NCI-H748 treated with DMSO at 0.1 percent for 48 hours (cell line): ENCODE data around the gene GATAD2A.

Experiments used
- DNase-seq: peaks from one replicate; lab custom pipeline; 2025; lab: John Stamatoyannopoulos, UW

GATAD2A gene

DNA sequence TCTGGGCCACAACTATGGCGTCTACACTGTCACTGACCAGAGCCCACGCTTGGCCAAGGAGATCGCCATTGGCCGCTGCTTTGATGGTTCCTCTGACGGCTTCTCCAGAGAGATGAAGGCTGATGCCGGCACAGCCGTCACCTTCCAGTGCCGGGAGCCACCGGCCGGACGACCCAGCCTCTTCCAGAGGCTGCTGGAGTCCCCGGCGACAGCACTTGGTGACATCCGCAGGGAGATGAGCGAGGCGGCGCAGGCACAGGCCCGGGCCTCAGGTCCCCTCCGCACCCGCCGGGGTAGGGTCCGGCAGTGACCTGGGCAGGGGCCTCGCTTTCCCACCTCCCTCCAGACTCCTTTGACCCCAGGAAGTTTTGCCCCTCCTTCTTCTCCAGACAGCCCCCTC, 140.2 kb downstream of the GATAD2A start:
- DNase-seq = no peak

DNA sequence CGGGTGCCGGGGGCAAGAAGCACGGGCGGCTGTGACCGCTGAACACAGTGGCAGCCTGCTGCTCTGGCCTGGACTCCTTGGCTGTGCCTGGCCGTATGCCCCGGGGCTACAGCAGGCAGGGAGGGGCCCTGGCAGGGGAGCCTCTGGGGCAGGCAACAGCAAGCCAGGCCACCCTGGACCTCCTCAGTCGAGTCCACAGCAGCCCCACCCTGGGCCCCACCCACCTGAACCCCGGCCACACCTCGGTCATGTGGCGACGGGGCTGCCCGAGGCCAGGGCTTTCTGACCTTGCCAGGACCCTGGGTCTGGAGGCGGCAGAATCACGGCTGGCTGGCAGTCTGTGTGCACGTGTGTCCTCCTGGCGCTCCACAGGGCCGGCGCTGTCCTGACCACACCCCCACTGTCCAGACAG, 141.3 kb downstream of the GATAD2A start:
- DNase-seq = no peak

DNA sequence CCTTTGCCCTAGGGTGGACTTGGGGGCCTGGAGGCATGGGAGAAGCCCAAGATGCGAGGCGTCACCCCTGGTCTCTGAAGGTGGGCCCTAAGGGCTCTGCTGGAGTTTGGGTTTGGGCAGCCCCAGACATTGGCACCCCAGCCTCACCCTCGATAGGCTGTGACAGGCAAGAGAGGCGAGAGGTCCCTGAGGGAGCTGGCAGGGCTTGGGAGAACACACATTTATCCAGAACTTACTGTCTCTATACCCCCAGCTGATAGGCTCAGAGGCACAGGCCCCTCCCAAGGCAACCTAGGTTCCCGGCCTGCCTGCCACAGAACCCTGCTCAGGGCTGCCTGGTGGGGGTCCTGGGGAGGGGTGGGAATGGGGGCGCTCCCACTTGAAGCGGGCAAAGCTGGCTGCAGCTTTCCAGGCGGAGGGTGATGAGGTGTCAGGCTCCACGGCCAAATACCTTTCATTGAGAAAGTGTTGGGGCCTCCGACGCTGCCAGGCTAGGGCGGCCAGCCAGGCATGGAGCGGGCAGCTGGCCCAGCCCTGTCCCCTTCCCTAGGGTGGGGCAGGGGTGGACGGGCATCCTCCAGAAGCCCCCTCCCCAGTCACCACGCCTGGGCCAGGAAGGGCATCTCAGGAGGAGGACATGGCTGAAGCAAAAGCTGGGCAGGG, 142.3 kb downstream of the GATAD2A start:
- DNase-seq = no peak

DNA sequence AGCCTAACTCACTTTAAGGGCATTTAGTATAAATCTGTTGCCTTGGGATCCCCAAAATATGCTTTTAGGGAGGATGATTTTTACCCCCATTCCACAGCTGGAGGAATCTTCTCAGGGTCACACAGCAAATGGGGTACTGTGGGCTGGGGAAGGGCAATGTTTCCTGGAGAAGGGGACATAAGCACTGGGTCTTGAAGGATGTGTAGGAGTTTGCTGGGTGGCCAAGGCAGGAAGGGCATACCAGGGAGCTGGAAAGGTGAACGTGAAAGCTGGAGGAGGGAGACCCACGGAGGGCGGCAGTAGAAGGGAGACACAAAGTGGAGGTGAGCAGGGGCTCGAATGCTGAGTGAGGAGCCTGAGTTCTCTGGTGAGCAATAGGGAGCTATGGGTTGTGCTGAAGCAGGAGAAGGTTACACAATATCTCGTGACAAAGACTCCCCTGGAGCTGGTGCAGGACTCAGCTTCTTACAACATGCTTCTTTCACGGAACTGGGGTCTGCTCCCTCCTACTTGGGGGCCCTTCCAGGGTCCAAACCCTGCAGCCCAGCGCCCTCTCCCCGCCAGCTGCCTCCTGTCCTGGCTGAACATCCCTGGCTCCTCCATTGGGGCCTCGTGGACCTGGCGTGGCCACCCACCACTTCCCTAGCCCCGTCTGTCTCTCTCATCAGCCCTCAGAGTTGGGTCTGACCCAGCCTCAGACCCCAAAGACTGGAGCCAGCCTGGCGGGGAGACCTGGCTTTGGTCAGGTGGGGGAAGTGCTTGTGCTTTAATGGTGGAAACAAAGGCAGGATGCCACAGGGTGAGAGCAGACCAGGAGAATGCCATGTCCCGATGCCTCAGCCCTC, 143.7 kb downstream of the GATAD2A start:
- DNase-seq = no peak

DNA sequence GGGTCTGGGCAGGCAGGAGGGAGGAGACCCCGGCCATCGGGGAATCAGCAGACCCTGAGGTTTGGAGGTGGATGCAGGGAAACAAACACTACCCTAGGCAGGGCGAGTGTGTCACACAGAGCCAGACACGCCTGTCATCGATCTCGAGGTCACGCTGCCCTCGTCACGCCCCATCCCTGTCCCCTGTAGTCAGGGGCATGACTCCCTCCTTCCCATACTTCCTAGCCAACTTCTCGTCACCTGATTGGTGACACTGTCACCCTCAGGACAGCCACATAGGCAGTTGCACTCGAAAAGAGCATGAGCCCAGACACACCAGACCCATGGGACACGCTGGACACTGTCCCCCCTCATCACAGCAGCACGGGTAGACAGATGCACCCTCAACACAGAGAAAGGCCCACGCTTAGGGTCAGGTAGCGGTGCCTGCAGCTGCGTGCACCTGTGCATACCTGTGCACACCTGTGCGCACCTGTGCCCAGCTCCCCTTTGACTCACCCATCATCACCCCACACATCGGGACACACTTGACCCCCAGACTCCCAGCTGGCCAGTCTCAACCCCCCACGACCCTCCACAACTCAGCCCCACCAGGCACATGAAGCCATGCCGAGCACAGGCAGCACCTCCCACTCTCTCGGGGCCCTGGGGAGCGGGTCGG, 144.5 kb downstream of the GATAD2A start:
- no peak for DNase-seq

DNA sequence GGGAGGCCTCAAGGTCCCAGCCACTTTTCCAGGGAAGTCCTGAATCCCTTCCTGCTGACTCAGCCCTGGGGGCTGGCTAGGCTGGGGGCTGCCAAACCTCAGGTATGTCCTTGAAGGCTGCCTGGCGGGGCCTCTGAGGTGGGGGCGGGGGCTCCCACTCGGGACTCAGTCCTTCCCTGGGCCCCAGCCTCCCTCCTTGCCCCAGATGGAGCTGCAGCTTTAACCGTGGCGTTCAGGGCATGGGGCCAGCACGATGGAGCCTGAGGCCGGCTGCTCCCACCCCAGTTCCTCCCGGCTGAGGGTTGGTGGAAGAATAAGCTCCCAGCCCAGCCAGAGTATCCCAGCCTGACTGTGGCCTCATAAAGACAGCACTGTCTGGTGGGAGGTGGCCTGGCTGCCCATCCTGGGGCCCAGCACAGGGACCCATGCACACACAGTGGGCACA, 145.0 kb downstream of the GATAD2A start:
- DNase-seq = no peak

DNA sequence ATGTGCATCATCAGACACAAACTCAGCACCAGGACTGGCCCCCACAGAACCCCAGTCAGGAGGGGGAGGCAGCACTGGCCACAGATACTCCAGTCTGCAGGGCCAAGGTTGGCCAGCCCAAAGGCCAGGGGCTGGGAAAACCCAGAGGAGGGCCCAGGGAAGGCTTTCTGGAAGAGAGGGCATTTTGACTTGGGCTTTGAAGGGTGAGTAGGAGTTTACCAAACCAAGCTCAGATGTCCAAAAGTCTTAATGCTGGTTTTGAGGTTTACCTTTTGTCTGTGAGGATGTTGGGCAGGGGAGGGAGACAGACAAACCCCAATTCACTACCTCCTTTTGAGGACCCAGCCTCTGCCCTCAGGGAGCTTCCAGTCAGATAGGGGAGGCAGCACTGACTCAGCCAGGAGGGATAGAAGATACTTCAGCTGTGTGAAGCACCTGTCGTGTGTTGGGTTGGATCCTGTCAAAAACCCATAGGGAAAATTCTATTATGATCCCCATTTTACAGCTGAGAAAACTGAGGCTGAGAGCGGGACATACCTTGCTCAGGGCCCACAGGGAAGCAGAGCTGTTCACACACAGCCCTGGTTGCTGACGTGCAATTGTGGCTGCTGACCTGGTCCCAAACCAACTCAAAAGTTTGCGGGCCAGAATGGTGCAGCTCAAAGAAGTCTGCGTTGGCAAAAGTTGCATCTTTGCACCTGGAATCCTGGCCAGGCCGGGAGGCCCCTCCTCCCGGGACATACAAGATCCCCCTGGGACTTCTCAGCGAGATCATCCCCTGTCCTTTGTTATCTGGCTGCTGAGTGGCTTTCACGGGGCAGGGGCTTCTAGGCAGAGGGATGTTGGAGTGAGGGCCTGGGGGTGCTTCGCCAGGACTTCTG, 145.7 kb downstream of the GATAD2A start:
- DNase-seq = no peak

DNA sequence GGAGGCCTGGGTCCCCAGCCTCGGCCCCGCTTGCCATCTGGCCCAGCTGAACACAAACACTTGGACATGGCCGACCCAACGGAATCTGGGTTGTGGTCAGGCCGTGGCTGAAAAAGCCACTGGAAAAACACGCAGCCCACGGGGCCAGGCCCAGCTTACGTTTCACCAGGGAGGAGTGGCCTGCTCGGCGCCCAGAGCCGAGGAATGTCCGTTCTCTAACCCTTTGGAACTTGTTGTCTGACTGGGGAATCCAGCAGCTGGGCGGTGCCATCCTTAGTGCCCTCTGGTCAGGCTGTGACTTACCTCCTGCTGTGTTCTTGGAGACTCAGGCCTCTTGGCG, 146.3 kb downstream of the GATAD2A start:
- DNase-seq = no peak

DNA sequence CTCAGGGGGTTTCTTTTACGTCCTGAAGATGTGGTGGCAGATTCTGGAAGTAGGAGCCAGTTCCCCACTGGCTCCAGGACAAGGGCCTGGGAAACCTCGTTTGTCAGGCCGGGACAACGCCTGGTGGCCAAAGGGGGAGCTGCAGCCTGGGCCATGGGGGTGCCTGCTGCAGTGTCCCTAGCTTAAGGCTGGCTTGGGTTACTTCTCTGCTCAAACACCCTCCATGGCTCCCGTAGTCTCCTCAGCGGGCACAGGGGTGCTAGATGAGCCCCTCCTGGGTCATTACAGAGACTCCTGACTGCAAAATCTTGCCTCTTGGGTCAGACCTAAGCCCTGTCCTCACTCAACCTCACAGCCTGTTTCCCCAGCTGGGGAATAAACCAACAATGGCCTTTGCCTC, 147.3 kb downstream of the GATAD2A start:
- no peak for DNase-seq

DNA sequence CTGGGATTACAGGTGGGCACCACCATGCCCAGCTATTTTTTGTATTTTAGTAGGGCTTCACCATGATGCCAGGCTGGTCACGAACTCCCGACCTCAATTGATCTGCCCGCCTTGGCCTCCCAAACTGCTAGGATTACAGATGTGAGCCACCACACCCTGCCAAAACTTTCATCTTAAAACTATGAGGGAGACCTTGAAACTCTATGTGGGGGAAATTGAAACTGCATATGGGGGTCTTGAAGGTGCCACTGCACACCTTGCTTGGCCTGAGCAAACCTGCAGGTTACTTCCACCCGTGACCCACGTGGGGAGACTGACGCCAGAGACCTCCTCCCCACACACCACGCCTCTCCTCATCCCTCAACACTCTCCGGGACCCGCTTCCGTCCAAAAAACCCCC, 148.2 kb downstream of the GATAD2A start:
- DNase-seq = no peak

DNA sequence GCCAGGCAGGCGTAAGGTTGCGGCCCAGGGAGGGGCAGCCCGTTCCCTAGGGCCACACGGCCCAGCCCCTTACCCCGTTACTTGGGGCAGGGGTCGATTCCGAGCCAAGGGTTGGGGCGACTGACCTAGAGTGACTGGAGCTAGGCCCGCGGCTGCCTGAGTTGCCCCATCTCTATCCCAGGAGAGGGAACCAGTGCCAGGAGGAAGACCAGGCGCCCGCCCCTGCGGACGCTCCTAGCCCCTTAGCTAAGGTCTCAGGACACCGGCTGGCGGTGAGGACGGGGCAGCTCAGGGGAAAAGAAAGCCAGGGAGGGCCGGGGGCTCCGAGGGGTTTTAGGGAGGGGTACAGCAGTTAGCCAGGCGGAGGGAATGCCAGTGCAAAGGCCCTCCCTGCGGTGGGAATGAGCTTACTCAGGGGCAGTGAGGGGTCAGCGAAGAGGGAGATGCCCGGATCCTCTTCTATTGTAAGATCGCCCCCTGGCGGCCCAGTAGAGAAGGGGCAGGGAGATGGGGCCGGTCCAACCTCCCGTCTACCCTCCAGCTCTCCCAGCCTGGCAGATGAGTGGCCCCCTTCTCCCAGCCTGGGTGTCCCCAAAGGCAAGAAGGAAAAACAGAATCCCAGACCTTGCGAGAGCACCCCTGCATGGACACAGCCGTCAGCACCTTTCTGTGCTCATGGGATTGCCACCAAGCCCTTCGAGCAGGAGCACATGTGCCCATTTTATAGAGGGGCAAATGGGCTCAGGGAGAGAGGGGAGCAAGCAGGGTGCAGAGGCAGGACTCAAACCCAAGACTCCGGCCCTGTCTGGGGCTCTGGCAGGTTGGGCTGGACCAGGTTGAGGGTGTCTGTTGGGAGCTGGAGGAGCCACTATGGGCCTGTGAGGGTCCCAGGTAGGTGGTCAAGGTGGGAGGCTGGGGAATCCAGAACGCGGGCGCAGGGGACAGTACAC, 148.9 kb downstream of the GATAD2A start:
- DNase-seq = peak; percentile 8

DNA sequence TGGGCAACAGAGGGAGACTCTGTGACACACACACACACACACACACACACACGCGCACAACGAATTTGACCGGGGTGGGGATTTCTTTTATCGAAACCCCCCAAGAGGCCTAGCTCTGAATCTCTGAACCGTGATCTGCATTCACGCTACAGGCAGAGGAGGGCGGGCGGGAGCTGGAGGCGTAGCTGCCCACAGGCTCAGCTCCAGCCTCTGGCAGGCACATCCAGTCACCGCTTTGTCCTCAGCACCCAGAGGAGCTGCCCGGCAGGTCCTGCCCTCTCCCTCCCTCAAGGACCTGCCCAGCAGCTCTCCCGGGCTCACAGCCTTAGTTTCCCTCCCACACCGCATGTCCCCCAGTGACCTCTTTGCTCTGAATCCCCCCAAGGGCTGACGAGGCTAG, 152.6 kb downstream of the GATAD2A start:
- DNase-seq = no peak
